ENCODE measurements around the gene CALM1.

The CALM1 gene

GRCh38 chr14:90429754-90430153 is 32.9 kb downstream of the CALM1 start:
- no peaks in the 10 kb centered on the region for H3K27me3 ChIP-seq (ENCODE audit: control insufficient read depth, insufficient read depth, low read length)
- H3K36me3 ChIP-seq (ENCODE audit: control insufficient read depth, insufficient read depth, low read length): no peaks in the 10 kb centered on the region
- peaks cover 4% of the 10 kb centered on the region for H3K4me1 ChIP-seq (ENCODE audit: control insufficient read depth, insufficient read depth, low read length)
- no peak overlapping the region for H3K4me3 ChIP-seq (ENCODE audit: low read depth, low read length)
- no peaks in the 10 kb centered on the region for H3K9me3 ChIP-seq (ENCODE audit: control insufficient read depth, insufficient read depth, low read length)
- H3K9ac ChIP-seq (ENCODE audit: low read depth, low read length): no peak overlapping the region

DNA sequence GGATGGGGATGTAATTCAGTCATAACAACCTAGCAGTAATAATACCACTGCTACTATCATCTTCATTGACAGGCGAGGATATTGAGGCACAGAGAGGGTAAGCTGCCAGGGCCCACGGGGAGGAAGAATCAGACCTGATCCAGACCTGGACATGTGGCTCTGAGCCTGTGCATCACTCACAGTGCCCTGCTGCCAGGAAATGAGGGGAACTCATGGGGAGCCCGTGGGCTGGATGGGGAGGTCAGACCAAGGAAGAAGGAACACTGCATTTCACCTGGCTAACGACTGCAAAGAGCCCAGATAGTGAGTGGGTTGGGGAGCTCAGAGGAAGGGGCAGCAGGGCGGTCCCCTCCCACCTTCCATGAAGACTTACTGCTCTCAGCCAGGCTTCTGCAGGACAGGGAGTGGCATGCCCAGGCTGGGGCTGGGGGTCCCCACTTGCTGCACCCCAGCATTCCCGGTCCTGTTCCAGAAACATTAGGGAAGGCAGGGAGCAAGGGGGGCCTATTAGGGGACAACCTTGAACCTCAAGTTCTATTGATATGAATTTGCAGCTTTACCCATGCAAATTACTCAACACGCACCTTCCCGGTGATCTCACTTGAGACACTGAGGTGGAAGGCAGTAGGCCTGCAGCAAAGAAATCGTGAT is 37.7 kb downstream of the CALM1 start:
- no peaks in the 10 kb centered on the region for H3K27me3 ChIP-seq (ENCODE audit: control insufficient read depth, insufficient read depth, low read length)
- peaks cover under 1% of the 10 kb centered on the region for H3K4me1 ChIP-seq (ENCODE audit: control insufficient read depth, insufficient read depth, low read length)

GRCh38 chr14:90438841-90439240 is 42.0 kb downstream of the CALM1 start:
- H3K36me3 ChIP-seq (ENCODE audit: control insufficient read depth, insufficient read depth, low read length): no peaks in the 10 kb centered on the region
- no peak overlapping the region for H3K4me3 ChIP-seq (ENCODE audit: low read depth, low read length)
- no peaks in the 10 kb centered on the region for H3K27me3 ChIP-seq (ENCODE audit: control insufficient read depth, insufficient read depth, low read length)
- H3K9me3 ChIP-seq (ENCODE audit: control insufficient read depth, insufficient read depth, low read length): no peaks in the 10 kb centered on the region
- H3K4me1 ChIP-seq (ENCODE audit: control insufficient read depth, insufficient read depth, low read length): peaks cover 19% of the 10 kb centered on the region
- no peak overlapping the region for H3K9ac ChIP-seq (ENCODE audit: low read depth, low read length)

More for the DNA sequence above, 37.7 kb downstream of the CALM1 start:
- no peak overlapping the region for H3K4me3 ChIP-seq (ENCODE audit: low read depth, low read length)
- H3K36me3 ChIP-seq (ENCODE audit: control insufficient read depth, insufficient read depth, low read length): no peaks in the 10 kb centered on the region
- H3K9me3 ChIP-seq (ENCODE audit: control insufficient read depth, insufficient read depth, low read length): no peaks in the 10 kb centered on the region
- no peak overlapping the region for H3K9ac ChIP-seq (ENCODE audit: low read depth, low read length)

GRCh38 chr14:90440021-90440451 is 43.2 kb downstream of the CALM1 start:
- Histone ChIP-seq H3K9me3 (ENCODE audit: control insufficient read depth, insufficient read depth, low read length) (no peaks in the 10 kb centered on the region), H3K4me1 (ENCODE audit: control insufficient read depth, insufficient read depth, low read length) (peaks cover 19% of the 10 kb centered on the region), H3K36me3 (ENCODE audit: control insufficient read depth, insufficient read depth, low read length) (no peaks in the 10 kb centered on the region), H3K27me3 (ENCODE audit: control insufficient read depth, insufficient read depth, low read length) (no peaks in the 10 kb centered on the region), H3K9ac (ENCODE audit: low read depth, low read length) (no peak overlapping the region), H3K4me3 (ENCODE audit: low read depth, low read length) (no peak overlapping the region)

DNA sequence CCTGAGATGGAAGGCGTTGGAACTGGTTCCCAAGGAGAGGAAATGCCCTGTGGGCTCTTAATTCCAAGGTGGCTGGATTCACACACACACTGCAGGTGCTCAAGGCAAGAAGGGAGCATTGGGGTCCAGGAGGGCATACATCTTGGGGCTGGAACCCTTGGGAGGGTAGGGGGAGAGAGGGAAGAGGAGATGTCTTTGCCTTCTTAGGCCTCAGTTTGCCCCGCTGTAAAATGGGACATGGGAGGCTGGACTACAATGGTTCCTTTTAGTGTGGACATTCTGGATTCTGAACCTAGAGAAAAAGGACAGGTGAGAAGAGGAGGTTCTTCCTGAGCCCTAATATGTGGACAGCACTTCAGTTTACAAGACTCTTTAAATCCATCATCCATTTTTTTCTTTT is 43.8 kb downstream of the CALM1 start:
- no peaks in the 10 kb centered on the region for H3K36me3 ChIP-seq (ENCODE audit: control insufficient read depth, insufficient read depth, low read length)
- no peaks in the 10 kb centered on the region for H3K27me3 ChIP-seq (ENCODE audit: control insufficient read depth, insufficient read depth, low read length)
- H3K4me1 ChIP-seq (ENCODE audit: control insufficient read depth, insufficient read depth, low read length): peaks cover 19% of the 10 kb centered on the region
- no peak overlapping the region for H3K9ac ChIP-seq (ENCODE audit: low read depth, low read length)
- no peaks in the 10 kb centered on the region for H3K9me3 ChIP-seq (ENCODE audit: control insufficient read depth, insufficient read depth, low read length)
- no peak overlapping the region for H3K4me3 ChIP-seq (ENCODE audit: low read depth, low read length)

- Histone ChIP-seq H3K27me3 (ENCODE audit: control insufficient read depth, insufficient read depth, low read length) (no peaks in the 10 kb centered on the region), H3K4me1 (ENCODE audit: control insufficient read depth, insufficient read depth, low read length) (peaks cover 19% of the 10 kb centered on the region)
Observed at GRCh38 chr14:90442388-90442787, 45.6 kb downstream of the CALM1 start.

GRCh38 chr14:90443161-90444076 is 46.6 kb downstream of the CALM1 start:
- Histone ChIP-seq H3K4me3 (ENCODE audit: low read depth, low read length) (no peak overlapping the region), H3K9ac (ENCODE audit: low read depth, low read length) (no peak overlapping the region), H3K4me1 (ENCODE audit: control insufficient read depth, insufficient read depth, low read length) (peaks cover 19% of the 10 kb centered on the region), H3K36me3 (ENCODE audit: control insufficient read depth, insufficient read depth, low read length) (no peaks in the 10 kb centered on the region), H3K27me3 (ENCODE audit: control insufficient read depth, insufficient read depth, low read length) (no peaks in the 10 kb centered on the region), H3K9me3 (ENCODE audit: control insufficient read depth, insufficient read depth, low read length) (no peaks in the 10 kb centered on the region)

More at GRCh38 chr14:90442388-90442787, 45.6 kb downstream of the CALM1 start:
- no peaks in the 10 kb centered on the region for H3K36me3 ChIP-seq (ENCODE audit: control insufficient read depth, insufficient read depth, low read length)
- no peak overlapping the region for H3K4me3 ChIP-seq (ENCODE audit: low read depth, low read length)
- H3K9me3 ChIP-seq (ENCODE audit: control insufficient read depth, insufficient read depth, low read length): no peaks in the 10 kb centered on the region
- H3K9ac ChIP-seq (ENCODE audit: low read depth, low read length): no peak overlapping the region

- no peak overlapping the region for H3K4me3 ChIP-seq (ENCODE audit: low read depth, low read length)
- H3K4me1 ChIP-seq (ENCODE audit: control insufficient read depth, insufficient read depth, low read length): peaks cover 19% of the 10 kb centered on the region
- no peaks in the 10 kb centered on the region for H3K36me3 ChIP-seq (ENCODE audit: control insufficient read depth, insufficient read depth, low read length)
Observed at GRCh38 chr14:90444077-90444696, 47.4 kb downstream of the CALM1 start.

GRCh38 chr14:90445011-90445410 is 48.2 kb downstream of the CALM1 start:
- H3K4me1 ChIP-seq (ENCODE audit: control insufficient read depth, insufficient read depth, low read length): peaks cover 13% of the 10 kb centered on the region
- no peaks in the 10 kb centered on the region for H3K9me3 ChIP-seq (ENCODE audit: control insufficient read depth, insufficient read depth, low read length)
- H3K9ac ChIP-seq (ENCODE audit: low read depth, low read length): no peak overlapping the region
- H3K4me3 ChIP-seq (ENCODE audit: low read depth, low read length): no peak overlapping the region
- no peaks in the 10 kb centered on the region for H3K27me3 ChIP-seq (ENCODE audit: control insufficient read depth, insufficient read depth, low read length)
- no peaks in the 10 kb centered on the region for H3K36me3 ChIP-seq (ENCODE audit: control insufficient read depth, insufficient read depth, low read length)

More at GRCh38 chr14:90444077-90444696, 47.4 kb downstream of the CALM1 start:
- Histone ChIP-seq H3K9me3 (ENCODE audit: control insufficient read depth, insufficient read depth, low read length) (no peaks in the 10 kb centered on the region), H3K27me3 (ENCODE audit: control insufficient read depth, insufficient read depth, low read length) (no peaks in the 10 kb centered on the region), H3K9ac (ENCODE audit: low read depth, low read length) (no peak overlapping the region)

GRCh38 chr14:90446405-90446804 is 49.6 kb downstream of the CALM1 start:
- Histone ChIP-seq H3K9ac (ENCODE audit: low read depth, low read length) (no peak overlapping the region), H3K4me1 (ENCODE audit: control insufficient read depth, insufficient read depth, low read length) (peaks cover 5% of the 10 kb centered on the region), H3K36me3 (ENCODE audit: control insufficient read depth, insufficient read depth, low read length) (no peaks in the 10 kb centered on the region), H3K27me3 (ENCODE audit: control insufficient read depth, insufficient read depth, low read length) (no peaks in the 10 kb centered on the region), H3K9me3 (ENCODE audit: control insufficient read depth, insufficient read depth, low read length) (no peaks in the 10 kb centered on the region), H3K4me3 (ENCODE audit: low read depth, low read length) (no peak overlapping the region)

GRCh38 chr14:90447720-90448497 is 51.1 kb downstream of the CALM1 start:
- Histone ChIP-seq H3K4me3 (ENCODE audit: low read depth, low read length) (no peak overlapping the region), H3K9ac (ENCODE audit: low read depth, low read length) (no peak overlapping the region), H3K4me1 (ENCODE audit: control insufficient read depth, insufficient read depth, low read length) (no peaks in the 10 kb centered on the region), H3K36me3 (ENCODE audit: control insufficient read depth, insufficient read depth, low read length) (no peaks in the 10 kb centered on the region), H3K9me3 (ENCODE audit: control insufficient read depth, insufficient read depth, low read length) (no peaks in the 10 kb centered on the region), H3K27me3 (ENCODE audit: control insufficient read depth, insufficient read depth, low read length) (no peaks in the 10 kb centered on the region)

Measured in iPS-15b (cell line).